GM19043 (cell line): ENCODE data around the gene CYTH3.
"Not testable (repeated sequence)": the region's sequence is repeated elsewhere in the genome, so short reads cannot be mapped to it uniquely, and the experiment has no call there.

Experiments used
- ATAC-seq: cut with Tn5 transposase; IDR thresholded peaks from one replicate; pipeline ENCODE4 v1.9.1; 2021; ENCODE audit warnings: low read depth; ENCODE audit not compliant: unreplicated experiment

The CYTH3 gene

GRCh38 chr7:6283391-6284054 is 11.1 kb upstream of the CYTH3 start:
- ATAC-seq: not testable (repeated sequence)

GRCh38 chr7:6279937-6280336 is 7.5 kb upstream of the CYTH3 start:
- ATAC-seq: no peak

GRCh38 chr7:6279341-6279740 is 6.9 kb upstream of the CYTH3 start:
- no peak for ATAC-seq

GRCh38 chr7:6278749-6279310 is 6.4 kb upstream of the CYTH3 start:
- no peak for ATAC-seq

GRCh38 chr7:6277476-6277875 is 5.1 kb upstream of the CYTH3 start:
- no peak for ATAC-seq

- ATAC-seq: no peak
Measured at GRCh38 chr7:6276911-6277408, 4.5 kb upstream of the CYTH3 start.

- ATAC-seq: no peak
Measured at GRCh38 chr7:6274743-6275142, 2.3 kb upstream of the CYTH3 start.

- ATAC-seq: no peak
Measured at GRCh38 chr7:6273917-6274630, 1.6 kb upstream of the CYTH3 start.

- ATAC-seq: no peak
Measured at GRCh38 chr7:6273380-6273837, 985 bp upstream of the CYTH3 start.

- no peak for ATAC-seq
Measured at GRCh38 chr7:6271694-6272440, 557 bp downstream of the CYTH3 start.

- no peak for ATAC-seq
Measured at GRCh38 chr7:6271060-6271658, 1.3 kb downstream of the CYTH3 start.

GRCh38 chr7:6269527-6269926 is 2.9 kb downstream of the CYTH3 start:
- ATAC-seq: no peak

- no peak for ATAC-seq
Measured at GRCh38 chr7:6268907-6269306, 3.5 kb downstream of the CYTH3 start.

- no peak for ATAC-seq
Measured at GRCh38 chr7:6268023-6268900, 4.2 kb downstream of the CYTH3 start.

GRCh38 chr7:6266699-6267098 is 5.7 kb downstream of the CYTH3 start:
- no peak for ATAC-seq

GRCh38 chr7:6262221-6262620 is 10.2 kb downstream of the CYTH3 start:
- ATAC-seq: no peak

- ATAC-seq: no peak
Measured at GRCh38 chr7:6261699-6262098, 10.7 kb downstream of the CYTH3 start.

- no peak for ATAC-seq
Measured at GRCh38 chr7:6260291-6261187, 11.9 kb downstream of the CYTH3 start.

- ATAC-seq: no peak
Measured at GRCh38 chr7:6259257-6259656, 13.2 kb downstream of the CYTH3 start.
